ENCODE data around the gene TMEM141.

DNA sequence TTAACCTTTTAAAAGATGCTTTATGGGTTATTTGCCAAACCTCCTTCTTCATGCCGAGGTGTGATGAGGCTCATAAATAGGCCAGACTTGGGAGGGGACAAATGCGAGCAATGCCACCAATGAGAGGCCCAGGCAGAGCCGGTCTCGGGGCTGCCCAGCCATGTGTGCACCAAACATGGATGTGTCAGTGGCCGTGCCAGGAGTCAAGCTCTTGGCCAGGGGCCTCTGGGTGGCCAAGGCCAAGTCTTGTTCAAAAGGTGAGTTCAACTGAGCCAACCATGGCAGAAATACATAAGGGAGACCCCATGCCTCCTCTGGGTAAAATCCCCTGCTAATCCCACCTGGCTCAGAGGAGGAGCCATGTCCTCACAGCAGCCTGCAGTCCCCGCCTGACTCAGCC lies 16.0 kb upstream of the TMEM141 start:
- TF ChIP-seq EZH2 (IDR thresholded peaks at IDR 0.05; ENCODE audit: insufficient read depth, poor library complexity, severe bottlenecking) (no peak), EZH2phosphoT487 (IDR thresholded peaks at IDR 0.05; ENCODE audit: insufficient read depth, low read depth) (no peak)

All from GM23248 (cell line).